Right ventricle myocardium inferior (tissue), 1 donor: ENCODE results near the gene TINCR. TPM values are rescaled to one million over a fixed set of nuclear protein-coding genes. Genes with fewer than 3 reads are reported as not detected.

Experiments
- ATAC-seq: fragments of 200-7000 bp; cut with Tn5 transposase; one replicate; pipeline ENCODE4 v1.9.1; 2020; ENCODE audit warnings: mild to moderate bottlenecking, moderate library complexity
- DNase-seq: peaks from one replicate; pipeline ENCODE4 v3.0.0; 2021; ENCODE audit errors: missing footprints
- intact Hi-C: fragments of 100-400 bp; cut with DNase I; formaldehyde crosslinking; loops from one replicate; pipeline ENCODE4 v1.11.0; 2022
- total RNA-seq: library from RNA; stranded (reverse); fragmentation: NEBNext Ultra II Directional; extraction: Animal tissue kit (Norgen Biotek cat#: 25700); gene quantifications from one replicate; pipeline ENCODE4 v1.2.1, GENCODE V29; 2021
- donor health status: DM: no; HTN: yes; CAD: no; lungs with severe emphysema.

TINCR gene
- total RNA-seq, 1 donor from 2014 or later = not detected

DNA sequence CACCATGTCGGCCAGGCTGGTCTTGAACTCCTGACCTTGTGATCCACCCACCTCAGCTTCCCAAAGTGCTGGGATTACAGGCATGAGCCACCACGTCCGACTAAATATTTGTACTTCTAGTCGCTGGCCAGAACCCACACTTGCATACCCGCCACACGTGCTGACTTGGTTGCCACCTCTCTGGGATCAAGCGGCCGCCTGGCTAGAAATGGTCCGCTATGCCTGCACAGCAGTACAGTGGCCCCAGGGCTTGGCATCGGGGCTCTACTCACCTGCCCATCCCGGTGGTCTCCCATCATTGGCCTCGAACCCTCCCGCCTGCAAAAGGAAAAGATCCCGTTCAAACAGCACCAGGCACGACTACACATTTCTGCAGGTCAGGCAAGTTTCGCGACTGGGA, 23.7 kb upstream of the TINCR start:
- intact Hi-C loops = no loop called here
- DNase-seq (no peak), ATAC-seq (no peak)

DNA sequence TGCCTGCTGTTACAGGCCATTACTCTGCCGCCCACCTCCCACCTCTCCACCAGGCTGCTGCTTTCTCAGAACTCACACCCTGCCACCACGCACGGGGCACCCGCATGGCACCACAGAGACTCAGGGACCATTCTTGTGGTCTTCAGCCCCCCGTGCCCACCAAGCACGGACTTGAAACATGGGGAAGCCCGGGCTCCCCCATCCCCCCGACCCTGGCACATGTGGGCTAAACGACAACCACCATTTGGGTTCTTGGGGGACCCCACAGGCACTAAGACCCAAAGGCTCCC, 23.1 kb upstream of the TINCR start:
- DNase-seq = no peak
- intact Hi-C loops = no loop called here
- ATAC-seq = no peak

DNA sequence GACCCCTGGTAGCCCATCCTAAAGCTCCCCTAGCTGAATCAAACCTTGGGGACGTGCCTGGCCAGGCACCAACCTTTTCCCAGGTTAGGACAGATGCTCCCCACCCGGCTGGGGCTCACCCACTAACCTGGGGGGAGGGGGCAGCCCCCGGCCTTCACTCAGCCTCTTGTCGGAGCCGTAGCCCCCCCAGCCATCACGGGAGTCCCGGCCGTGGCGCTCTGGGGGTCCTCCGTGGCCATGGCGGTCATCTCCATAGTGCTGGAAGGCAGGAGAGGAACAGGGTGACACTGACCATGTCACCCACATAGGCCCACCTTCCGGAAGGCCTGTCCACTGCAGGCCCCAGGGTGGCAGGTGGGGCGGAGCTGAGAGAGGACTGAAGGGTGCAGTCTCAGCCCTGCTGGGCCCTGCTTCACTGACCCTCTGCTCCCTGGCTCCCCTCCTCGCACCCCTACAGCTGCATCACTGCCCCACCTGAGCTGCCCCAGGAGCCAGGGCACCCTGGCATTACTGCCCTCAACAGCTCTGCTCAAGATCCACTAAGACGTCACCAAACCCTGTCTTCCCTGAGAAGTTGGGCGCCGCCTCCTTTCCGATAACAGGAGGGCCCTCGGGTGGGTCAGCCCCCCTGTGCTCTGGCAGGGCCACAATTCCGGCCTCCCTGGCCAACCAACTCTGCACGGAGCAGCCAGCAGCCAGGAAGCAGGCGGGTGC, 22.6 kb upstream of the TINCR start:
- ATAC-seq (no peak), DNase-seq (no peak)
- intact Hi-C loops = no loop called here

DNA sequence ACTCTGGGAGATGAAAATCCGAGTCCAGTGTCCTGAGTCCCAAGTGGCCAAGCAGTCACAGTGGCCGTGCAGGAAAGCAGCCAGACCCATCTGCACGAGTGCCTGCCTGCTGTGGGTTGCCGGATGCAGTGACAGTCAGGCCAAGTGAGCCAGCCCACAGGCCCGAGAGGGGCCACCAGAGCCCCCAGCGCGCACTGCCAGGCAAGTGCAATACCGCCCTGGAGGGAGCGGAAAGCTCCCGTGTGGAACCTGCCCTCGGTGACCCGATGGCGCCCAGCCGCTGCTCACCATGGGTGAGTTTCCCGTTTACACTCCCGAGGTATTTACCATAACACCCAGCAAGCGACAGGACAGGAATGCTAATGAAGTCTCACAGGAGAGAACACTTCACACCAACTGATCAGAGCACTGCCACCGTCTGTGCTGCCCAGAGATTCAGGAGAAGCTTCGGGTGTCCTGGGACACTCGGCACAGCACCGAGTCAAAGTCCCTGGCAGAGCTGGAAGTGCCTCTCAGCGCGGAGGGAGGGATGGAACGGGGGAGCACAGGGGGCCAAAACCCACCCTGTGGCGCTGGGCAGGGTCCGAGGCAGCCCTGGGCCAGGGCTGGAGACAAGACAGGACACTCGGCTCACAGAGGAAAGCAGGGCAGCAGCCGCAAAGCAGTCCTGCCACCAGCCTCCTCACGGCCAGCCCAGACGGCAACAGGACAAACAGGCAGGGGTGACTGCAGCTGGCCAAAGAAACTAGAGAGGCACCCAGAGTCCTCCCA, 21.3 kb upstream of the TINCR start:
- DNase-seq (no peak), ATAC-seq (no peak)
- intact Hi-C loops = no loop called here

DNA sequence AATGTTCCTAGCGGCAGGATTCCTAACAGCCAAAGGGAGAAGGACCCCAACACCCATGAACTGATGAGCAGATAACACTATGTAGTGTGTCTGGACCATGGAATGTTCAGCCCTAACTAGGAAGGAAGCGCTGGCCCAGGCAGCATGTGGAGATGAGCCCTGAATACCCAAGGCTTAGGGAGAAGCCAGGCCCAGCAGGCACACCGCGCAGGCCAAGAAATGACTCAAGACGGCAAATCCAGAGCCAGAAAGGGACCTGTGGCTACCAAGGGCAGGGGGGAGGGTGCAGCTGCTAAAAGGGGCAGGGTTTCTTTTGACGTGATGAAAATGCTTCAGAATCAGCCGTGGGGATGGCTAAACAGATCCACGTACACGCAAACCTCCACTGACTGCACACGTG, 20.7 kb upstream of the TINCR start:
- intact Hi-C loops = no loop called here
- DNase-seq (no peak), ATAC-seq (no peak)

DNA sequence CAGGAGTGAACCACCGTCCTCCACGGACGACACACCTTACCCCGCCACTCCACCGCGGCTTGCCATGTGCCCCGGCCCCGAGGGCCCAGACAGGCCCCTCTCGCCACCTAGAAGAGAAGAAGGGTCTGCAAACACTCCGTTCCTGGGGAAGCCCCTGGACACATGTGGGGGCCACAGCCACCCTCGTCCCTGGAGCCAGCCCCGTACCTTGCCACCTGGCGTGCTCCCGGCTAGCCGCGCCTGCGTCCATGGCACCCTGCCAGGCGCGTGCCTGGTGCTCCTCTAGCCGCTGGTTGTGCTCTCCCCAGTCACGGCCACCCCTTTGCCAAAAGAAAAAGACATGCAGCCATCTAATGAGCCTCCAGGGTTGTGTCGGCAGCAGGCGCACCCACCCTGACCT, 19.9 kb upstream of the TINCR start:
- intact Hi-C loops = no loop called here

DNA sequence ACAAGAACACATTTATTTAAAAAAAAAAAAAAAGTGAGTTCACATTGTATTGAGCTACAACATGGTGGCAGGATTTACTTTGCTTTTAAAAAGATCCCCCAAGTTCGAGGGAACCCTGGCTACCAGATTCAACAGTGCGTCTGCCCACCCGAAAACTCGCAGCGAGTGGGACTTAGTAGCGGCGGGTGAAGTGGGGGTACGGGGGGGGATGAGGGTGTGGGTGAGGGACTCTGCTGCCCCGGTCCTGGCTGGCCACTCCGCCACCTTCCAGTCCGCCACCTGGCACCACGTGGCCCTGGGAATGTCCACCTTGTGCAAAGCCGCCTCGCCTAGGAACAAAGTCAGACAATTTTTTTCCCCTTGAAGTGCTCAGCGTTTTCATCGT, 19.3 kb upstream of the TINCR start:
- intact Hi-C loops = no loop called here
- DNase-seq (no peak), ATAC-seq (no peak)

More for the DNA sequence above, 19.9 kb upstream of the TINCR start:
- no peak for DNase-seq
- ATAC-seq = no peak

DNA sequence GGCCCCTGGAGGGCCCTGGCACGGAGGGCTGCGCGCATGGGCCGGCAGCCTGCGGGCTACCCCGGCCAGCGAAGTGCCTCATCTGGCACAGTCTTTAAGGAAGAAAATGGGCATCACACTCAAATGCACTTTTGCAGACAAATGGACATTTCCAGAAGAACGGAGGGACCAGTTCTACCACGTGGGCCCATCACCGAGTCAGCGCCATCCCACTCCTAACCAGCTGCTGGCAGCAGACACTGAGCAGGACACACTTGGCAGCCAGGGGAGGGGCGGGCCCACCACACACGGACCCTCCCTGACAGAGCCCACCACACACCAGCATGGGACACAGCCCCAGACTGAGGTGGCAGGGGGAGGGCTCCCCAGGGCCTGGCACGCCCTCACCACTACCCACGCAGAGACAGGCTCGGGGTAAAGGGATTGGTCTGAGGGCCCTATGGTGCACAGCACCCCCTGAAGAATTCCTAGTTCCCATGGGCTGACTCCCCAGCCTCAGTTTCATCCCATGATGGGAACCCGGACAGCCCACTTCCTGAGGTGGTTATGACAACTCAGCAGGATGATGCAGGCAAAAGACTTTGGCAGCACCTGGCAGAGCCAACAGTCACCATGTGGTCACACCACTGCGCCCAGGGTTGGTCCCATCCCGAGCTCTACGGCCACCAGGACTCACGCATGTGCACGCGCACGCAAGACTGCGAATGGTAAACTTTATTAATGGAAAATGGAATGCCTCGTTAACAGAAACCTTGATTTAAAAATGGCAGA, 18.7 kb upstream of the TINCR start:
- intact Hi-C loops = no loop called here
- no peak for ATAC-seq
- DNase-seq = no peak

DNA sequence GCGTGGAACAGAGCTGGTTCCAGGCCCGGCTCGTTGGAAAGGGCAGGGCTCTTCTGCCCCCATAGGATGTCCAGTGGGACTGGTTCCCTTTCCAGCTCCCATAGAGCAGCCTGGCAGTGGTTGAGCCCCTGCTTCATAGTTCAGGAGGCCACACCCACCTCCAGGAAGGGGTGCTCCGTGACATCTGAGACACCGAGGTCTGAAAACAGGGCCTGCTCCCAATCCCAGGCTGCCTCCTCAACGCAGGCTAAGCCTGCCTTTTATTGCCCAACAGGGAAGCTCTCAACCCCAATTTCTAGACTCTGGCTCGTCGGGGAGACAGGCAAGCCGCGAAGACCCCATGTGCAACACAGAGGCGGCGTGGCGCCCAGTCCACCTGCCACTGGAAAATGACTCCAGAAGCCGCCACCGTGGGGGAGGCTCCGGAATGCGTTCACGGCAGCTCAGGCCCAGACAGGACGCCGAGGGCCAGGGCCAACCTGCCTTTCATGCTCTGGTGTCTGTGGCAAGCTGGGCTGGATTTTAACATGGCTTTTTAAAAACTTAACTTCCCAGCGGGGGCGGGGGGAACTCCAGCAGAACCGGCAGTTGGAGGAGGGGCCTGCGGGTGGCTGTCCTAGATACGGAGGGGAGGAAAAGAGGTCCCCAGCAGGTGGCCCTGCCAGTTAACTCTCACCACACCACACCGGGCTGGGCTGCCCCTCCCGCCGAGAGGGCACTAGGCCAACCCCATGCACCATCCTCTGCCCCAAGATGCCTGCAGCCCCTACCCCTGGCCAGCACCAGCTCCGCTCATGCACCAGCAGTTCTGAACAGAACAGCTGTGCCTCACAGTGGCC, 17.9 kb upstream of the TINCR start:
- ATAC-seq (peak; percentile 50), DNase-seq (no peak)
- intact Hi-C loops = no loop called here

DNA sequence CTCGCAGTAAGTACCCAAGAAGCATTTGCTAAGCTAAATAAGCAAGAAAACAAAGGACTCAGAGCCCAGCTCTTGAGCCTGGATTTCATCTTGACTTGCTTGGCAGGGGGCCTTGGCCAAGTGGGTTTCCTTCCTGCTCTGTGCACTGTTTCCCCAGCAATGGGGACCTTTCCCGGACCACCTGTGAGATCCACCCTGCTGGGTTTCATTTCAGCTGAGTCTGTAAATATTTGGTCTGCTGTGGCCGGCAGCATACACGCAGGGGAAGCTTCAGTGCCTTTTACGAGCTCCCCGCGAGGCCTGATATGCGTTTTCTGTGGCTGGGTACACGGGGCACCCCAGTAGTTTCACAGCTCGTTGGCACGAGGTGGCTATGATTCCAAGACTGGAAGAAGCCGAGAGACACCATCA, 12.4 kb upstream of the TINCR start:
- no peak for ATAC-seq
- no peak for DNase-seq
- intact Hi-C loops = no loop called here

DNA sequence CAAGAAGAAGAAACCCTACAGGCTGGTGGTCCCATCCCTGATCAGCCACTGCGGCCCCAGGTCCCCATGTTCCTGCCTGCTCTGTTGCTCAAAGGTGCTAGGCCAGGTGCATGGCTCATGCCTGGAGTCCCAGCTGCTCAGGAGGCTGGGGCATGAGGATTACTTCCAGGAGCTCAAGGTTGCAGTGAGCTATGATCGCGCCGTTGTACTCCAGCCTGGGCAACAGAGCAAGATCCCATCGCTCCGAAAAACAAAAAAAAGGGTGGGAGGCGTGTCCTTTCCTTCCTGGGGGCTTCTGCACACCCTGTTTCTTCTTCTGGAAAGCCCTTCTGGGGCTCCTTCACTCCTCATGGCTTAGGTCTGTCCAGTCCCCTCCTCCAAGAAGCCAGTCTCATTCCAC, 11.9 kb upstream of the TINCR start:
- ATAC-seq (no peak), DNase-seq (no peak)
- intact Hi-C loops = no loop called here

DNA sequence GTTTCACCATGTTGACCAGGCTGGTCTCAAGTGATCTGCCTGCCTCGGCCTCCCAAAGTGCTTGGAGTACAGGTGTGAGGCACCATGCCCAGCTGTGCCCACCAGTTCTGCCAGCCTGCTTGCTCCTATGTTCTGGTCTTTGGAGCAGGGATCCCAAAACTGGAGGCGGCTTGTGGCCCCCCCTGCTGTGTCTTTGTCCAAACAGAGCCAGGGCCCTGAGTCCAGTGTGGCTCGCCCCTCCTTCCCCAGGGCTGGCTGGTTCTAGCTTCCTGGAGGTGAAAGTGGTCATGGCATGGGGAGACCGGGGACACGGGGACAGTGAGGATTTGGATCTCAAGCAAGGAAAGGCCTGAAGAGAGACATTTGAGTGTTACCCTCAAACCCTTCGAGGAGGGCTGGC, 11.5 kb upstream of the TINCR start:
- DNase-seq = no peak
- ATAC-seq = no peak
- intact Hi-C loops = no loop called here

DNA sequence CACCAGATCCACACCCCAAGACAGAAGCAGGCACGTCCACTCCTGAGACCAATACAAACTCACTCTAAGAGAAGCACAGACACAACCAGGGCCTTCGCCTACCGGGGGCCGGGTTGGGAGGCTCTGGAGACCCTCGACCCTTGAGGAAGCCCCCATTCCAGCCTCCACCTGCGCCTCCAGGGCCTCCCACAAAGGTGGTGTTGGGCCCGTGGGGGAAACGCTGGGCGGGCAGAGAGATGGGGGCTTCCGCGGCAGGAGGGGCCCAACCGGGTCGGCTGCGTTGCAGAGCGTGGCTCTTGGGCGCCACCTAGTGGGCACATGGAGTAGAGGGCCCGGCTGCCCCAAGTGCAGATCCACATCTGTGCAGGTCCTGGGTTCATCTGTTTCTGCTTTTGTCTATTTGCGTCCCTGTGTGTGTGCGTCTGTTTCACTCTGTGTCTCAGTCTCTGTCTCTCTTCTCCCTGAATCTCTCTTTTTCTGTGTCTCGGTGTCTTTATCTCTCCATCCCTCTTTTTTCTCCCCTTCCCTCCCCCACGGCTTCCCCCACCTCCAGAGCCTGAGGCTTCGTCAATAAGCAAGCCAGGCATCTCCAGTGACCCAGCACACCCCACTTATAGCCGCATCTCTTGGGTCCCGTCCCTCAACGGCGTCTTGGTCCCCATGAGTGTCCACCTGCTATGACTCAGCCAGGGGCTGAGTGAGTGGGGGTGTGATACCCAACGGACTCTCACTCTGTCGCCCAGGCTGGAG, 10.5 kb upstream of the TINCR start:
- DNase-seq (peak; percentile 84), ATAC-seq (peak; percentile 72)
- intact Hi-C loops = loop anchor here (1.0 kb wide), 1 partner anchor 529 kb away; no protein-coding TSS in a partner anchor

DNA sequence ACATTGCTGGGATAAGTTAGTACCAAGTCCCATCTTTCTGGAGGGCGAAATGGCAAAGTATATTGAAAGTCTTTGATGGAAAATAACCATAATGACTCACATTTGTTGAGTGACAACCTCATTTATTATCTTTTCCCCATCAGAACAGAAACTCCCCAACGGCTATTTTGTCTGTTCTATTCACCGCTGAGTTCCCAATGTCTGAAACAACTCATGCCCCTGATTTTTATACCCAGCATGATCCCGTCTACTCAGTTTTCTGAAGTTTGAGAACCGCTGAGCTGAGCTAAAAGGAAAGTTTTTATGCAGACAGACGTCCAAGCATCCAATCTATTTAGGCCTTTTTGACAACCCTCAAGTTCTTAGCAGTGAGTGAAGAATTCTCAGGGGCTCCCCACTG, 7.8 kb upstream of the TINCR start:
- no peak for DNase-seq
- intact Hi-C loops = no loop called here
- ATAC-seq = no peak

DNA sequence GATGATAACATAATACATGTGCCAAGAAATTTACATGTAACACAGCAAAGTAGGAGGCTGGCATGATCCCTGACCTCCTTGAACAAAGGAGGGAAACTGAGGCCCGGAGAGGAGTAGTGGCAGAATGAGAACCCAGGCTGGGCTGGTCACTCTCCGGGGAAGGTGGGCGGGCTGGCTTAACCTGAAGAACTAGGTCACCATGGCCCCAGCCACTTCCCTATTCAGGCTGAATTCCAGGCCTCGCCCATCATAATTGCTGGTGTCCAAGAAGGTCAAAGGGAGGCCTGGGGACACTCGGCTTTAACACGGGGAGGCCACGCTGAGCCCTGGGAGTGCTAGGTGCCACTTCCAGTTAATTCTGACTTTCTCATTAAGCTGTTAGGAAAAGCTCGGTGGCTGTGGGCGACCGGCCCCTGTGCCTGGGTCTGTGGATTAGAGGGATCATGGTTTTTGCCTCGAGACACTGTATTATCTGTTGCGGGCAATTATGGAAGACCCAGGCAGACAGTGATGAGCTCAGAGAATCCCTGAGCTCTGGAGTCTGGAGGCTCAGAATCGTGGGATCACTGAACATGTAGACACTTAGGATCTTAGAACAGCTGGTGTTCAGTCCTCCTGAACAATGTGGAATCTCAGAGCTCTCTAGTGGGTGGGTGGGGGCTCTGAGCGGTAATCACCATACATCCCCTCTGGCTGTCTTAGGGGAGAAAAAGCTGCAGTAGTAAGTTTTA, 5.0 kb upstream of the TINCR start:
- ATAC-seq = no peak
- intact Hi-C loops = no loop called here
- no peak for DNase-seq

DNA sequence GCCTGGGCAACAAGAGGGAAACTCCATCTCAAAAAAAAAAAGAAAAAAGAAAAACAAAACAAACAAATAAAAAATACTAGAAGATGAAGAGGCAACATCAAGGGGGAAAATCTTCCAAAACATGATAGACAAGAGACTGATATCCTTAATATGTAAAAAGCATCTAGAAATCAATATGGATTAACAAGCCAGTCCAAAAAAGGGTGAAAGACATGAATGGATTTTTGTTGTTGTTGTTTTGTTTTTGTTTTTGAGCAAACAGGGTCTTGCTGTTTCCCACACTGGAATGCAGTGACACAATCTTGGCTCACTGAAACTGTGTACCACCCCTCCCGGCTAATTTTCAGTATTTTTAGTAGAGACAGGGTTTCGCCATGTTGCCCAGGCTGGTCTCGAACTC, 4.0 kb upstream of the TINCR start:
- no peak for DNase-seq
- intact Hi-C loops = no loop called here
- no peak for ATAC-seq

DNA sequence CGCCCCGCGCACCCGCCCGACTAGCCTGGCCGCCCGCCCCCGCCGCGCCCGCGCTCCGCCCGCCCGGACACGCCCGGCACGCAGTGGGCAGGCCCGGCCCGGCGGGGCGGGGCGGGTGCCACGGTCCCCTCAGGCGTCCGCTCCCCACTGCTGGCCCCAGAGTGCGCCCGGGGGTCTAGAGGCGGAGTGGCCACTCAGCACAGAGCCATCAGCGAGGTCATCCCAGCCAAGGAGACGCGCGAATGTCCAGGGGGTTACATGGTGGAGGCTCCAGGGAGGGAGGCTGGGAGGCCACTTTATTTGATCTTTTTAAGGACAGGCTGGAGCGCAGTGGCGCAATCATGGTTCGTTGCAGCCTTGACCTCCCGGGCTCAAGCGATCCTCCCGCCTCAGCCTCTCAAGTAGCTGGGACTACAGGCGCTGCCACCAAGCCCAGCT, 236 bp upstream of the TINCR start:
- intact Hi-C loops = no loop called here
- ATAC-seq (no peak), DNase-seq (no peak)

DNA sequence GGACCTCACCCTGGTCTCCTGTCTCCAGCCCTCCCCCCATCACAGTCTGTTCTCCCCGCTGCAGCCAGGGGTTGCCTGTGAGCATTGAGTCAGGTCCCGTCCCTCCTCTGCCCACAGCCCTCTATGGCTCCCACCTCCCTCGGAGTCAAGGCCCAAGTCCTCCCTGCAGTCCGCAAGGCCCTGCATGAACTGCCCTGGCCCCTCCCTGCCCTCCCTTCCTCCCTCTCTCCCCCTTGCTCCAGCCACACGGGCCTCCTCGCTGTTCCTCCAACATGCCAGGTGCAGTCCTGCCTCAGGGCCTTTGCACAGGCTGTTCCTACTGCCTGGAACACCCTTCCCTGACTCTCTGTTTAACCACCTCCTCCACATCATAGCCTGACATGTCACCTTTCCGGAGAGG, 2.8 kb downstream of the TINCR start:
- no peak for DNase-seq
- intact Hi-C loops = no loop called here
- ATAC-seq = no peak
